ENCODE results near the gene SPDYA.

DNA sequence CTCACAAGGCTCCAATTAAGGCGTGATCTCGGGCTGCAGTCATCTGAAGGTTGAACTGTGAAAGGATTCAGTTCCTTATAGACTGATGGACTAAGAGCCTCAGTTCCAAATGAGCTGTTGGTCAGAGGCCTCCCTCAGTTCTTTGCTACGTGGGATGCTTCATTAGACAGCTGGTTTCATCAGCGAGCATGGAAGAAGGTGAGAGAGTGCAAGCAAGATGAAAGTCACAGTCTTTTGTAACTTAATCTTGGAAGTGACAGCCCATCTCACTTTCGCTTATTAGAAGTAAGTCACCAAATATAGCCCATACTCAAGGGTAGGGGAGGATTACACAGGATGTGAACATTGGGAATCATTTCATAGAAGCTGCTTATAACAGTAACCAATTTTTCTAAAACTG, 32.2 kb upstream of the SPDYA start:
- TF ChIP-seq, protein P1, sequence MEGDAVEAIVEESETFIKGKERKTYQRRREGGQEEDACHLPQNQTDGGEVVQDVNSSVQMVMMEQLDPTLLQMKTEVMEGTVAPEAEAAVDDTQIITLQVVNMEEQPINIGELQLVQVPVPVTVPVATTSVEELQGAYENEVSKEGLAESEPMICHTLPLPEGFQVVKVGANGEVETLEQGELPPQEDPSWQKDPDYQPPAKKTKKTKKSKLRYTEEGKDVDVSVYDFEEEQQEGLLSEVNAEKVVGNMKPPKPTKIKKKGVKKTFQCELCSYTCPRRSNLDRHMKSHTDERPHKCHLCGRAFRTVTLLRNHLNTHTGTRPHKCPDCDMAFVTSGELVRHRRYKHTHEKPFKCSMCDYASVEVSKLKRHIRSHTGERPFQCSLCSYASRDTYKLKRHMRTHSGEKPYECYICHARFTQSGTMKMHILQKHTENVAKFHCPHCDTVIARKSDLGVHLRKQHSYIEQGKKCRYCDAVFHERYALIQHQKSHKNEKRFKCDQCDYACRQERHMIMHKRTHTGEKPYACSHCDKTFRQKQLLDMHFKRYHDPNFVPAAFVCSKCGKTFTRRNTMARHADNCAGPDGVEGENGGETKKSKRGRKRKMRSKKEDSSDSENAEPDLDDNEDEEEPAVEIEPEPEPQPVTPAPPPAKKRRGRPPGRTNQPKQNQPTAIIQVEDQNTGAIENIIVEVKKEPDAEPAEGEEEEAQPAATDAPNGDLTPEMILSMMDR (IDR thresholded peaks at IDR 0.05; ENCODE audit: low read length): no peak
- no peak for TF ChIP-seq EZH2 (IDR thresholded peaks at IDR 0.05; ENCODE audit: borderline replicate concordance, low read length)
